ENCODE results near the gene MECR.

The MECR gene

GRCh38 chr1:29230553-29231378 is at the start of gene MECR:
Gene MECR (minus strand): TSS chr1:29230934. CDS start chr1:29230906, 28 bp downstream.
- DNase-seq, result peak; percentile 63

- DNase-seq, result no peak
Measured at GRCh38 chr1:29279951-29280391, 49.2 kb upstream of the MECR start.

- DNase-seq, result no peak
Measured at GRCh38 chr1:29279406-29279805, 48.7 kb upstream of the MECR start.

GRCh38 chr1:29278124-29278523 is 47.4 kb upstream of the MECR start:
- DNase-seq, result no peak

- DNase-seq, result no peak
Measured at GRCh38 chr1:29275435-29275834, 44.7 kb upstream of the MECR start.

- no peak for DNase-seq
Measured at GRCh38 chr1:29272147-29272907, 41.6 kb upstream of the MECR start.

- no peak for DNase-seq
Measured at GRCh38 chr1:29271724-29272123, 41.0 kb upstream of the MECR start.

- DNase-seq, result no peak
Measured at GRCh38 chr1:29270929-29271521, 40.3 kb upstream of the MECR start.

GRCh38 chr1:29269382-29269781 is 38.6 kb upstream of the MECR start:
- DNase-seq, result no peak

GRCh38 chr1:29267321-29268070 is 36.8 kb upstream of the MECR start:
- no peak for DNase-seq

GRCh38 chr1:29266912-29267311 is 36.2 kb upstream of the MECR start:
- DNase-seq, result no peak

GRCh38 chr1:29264773-29265389 is 34.1 kb upstream of the MECR start:
- DNase-seq, result no peak

GRCh38 chr1:29260531-29260930 is 29.8 kb upstream of the MECR start:
- DNase-seq, result no peak

- no peak for DNase-seq
Measured at GRCh38 chr1:29259802-29260441, 29.2 kb upstream of the MECR start.

- no peak for DNase-seq
Measured at GRCh38 chr1:29258976-29259801, 28.5 kb upstream of the MECR start.

GRCh38 chr1:29258189-29258975 is 27.6 kb upstream of the MECR start:
- DNase-seq, result no peak

- DNase-seq, result no peak
Measured at GRCh38 chr1:29256979-29257804, 26.5 kb upstream of the MECR start.

GRCh38 chr1:29256394-29256793 is 25.7 kb upstream of the MECR start:
- no peak for DNase-seq

GRCh38 chr1:29255134-29255666 is 24.5 kb upstream of the MECR start:
- DNase-seq, result no peak

Measured in NCI-H774 (cell line).